IMR-90 (cell line): Measurements from ENCODE around the gene FAM20C. TPM values are rescaled to one million over a fixed set of nuclear protein-coding genes. Genes with fewer than 3 reads are reported as not detected.

Source experiments
- ATAC-seq: fragments of 200-7000 bp; cut with Tn5 transposase; 2 replicates; pipeline ENCODE4 v1.9.1; 2020; ENCODE audit warnings: low read depth, mild to moderate bottlenecking, moderate library complexity
- BruUV-seq: library from RNA; stranded (reverse); fragments of 400-500 nt; replicated peaks from 2 replicates; lab custom pipeline; 2021; lab: Mats Ljungman, UMichigan
- CTCF ChIA-PET: fragments of 300-600 bp; formaldehyde crosslinking; extraction: SDS; loops from one replicate; lab custom pipeline; 2021; ENCODE audit warnings: antibody characterized with exemption; lab: Yijun Ruan, JAX
- POLR2A ChIA-PET: fragments of 300-600 bp; sonication (Branson Sonifier 250); formaldehyde crosslinking; loops from one replicate; lab custom pipeline; 2022; ENCODE audit warnings: antibody characterized with exemption; ENCODE audit not compliant: unreplicated experiment; lab: Charles Lee
- DNase-seq: peaks from one replicate; pipeline ENCODE4 v3.0.0; 2013
- H2AFZ ChIP-seq: replicated peaks from 2 replicates; pipeline ENCODE3; 2013; ENCODE audit warnings: low read length, mild to moderate bottlenecking; ENCODE audit not compliant: poor library complexity
- H2AK5ac ChIP-seq: 2 replicates; pipeline ENCODE4 v1.6.1; 2013; ENCODE audit warnings: low read depth, low read length, inconsistent platforms
- H2AK9ac ChIP-seq: replicated peaks from 2 replicates; pipeline ENCODE3; 2013; ENCODE audit warnings: mild to moderate bottlenecking, low read depth, low read length, moderate library complexity; ENCODE audit not compliant: poor library complexity
- H2BK120ac ChIP-seq: 2 replicates; pipeline ENCODE4 v1.6.1; 2013; ENCODE audit warnings: low read depth, low read length, inconsistent platforms
- H2BK15ac ChIP-seq: 3 replicates; pipeline ENCODE4 v1.6.1; 2013; ENCODE audit warnings: low read depth, low read length, inconsistent platforms
- H2BK20ac ChIP-seq: 2 replicates; pipeline ENCODE4 v1.6.1; 2013; ENCODE audit warnings: low read depth, mild to moderate bottlenecking, inconsistent platforms, low read length, moderate library complexity
- H2BK5ac ChIP-seq: 2 replicates; pipeline ENCODE4 v1.6.1; 2013; ENCODE audit warnings: mild to moderate bottlenecking, low read depth, low read length, inconsistent platforms; ENCODE audit not compliant: poor library complexity, severe bottlenecking
- H3K14ac ChIP-seq: replicated peaks from 2 replicates; pipeline ENCODE4 v1.6.1; 2013; ENCODE audit warnings: low read depth, low read length, inconsistent platforms
- H3K18ac ChIP-seq: 2 replicates; pipeline ENCODE4 v1.6.1; 2013; ENCODE audit warnings: low read depth, low read length, control low read depth
- H3K23ac ChIP-seq: 2 replicates; pipeline ENCODE4 v1.6.1; 2013; ENCODE audit warnings: low read depth, low read length, inconsistent platforms
- H3K27ac ChIP-seq: 2 replicates; pipeline ENCODE4 v1.5.1; 2013; ENCODE audit warnings: mild to moderate bottlenecking, control low read depth, low read length; ENCODE audit not compliant: insufficient read depth
- H3K27me3 ChIP-seq: 2 replicates; pipeline ENCODE4 v1.6.1; 2013; ENCODE audit warnings: low read length; ENCODE audit not compliant: control insufficient read depth, insufficient read depth
- H3K36me3 ChIP-seq: 2 replicates; pipeline ENCODE4 v1.6.1; 2013; ENCODE audit warnings: low read length, mixed read lengths; ENCODE audit not compliant: control insufficient read depth, insufficient read depth
- H3K4ac ChIP-seq: 2 replicates; pipeline ENCODE4 v1.6.1; 2013; ENCODE audit warnings: low read depth, low read length, inconsistent platforms
- H3K4me1 ChIP-seq: 2 replicates; pipeline ENCODE4 v1.6.1; 2013; ENCODE audit warnings: low read length, mixed read lengths; ENCODE audit not compliant: control insufficient read depth, insufficient read depth
- H3K4me2 ChIP-seq: 2 replicates; pipeline ENCODE4 v1.6.1; 2013; ENCODE audit warnings: low read depth, mild to moderate bottlenecking, control low read depth, low read length, moderate library complexity
- H3K4me3 ChIP-seq: 2 replicates; pipeline ENCODE4 v1.5.1; 2013; ENCODE audit warnings: low read depth, mild to moderate bottlenecking, control low read depth, low read length, moderate library complexity; ENCODE audit not compliant: insufficient read depth
- H3K56ac ChIP-seq: 2 replicates; pipeline ENCODE4 v1.6.1; 2013; ENCODE audit warnings: low read length, inconsistent platforms; ENCODE audit not compliant: insufficient read depth; ENCODE audit errors: extremely low read depth
- H3K79me1 ChIP-seq, 2 experiments: 2 replicates each; pipeline ENCODE4 v1.6.1; 2013; ENCODE audit warnings: low read length in 2 of 2, inconsistent platforms in 1 of 2, low read depth in 1 of 2
- H3K9ac ChIP-seq: 2 replicates; pipeline ENCODE4 v1.6.1; 2013; ENCODE audit warnings: low read depth, low read length, control low read depth
- H3K9me1 ChIP-seq: 2 replicates; pipeline ENCODE4 v1.6.1; 2013; ENCODE audit warnings: low read length, inconsistent platforms; ENCODE audit not compliant: insufficient read depth
- H3K9me3 ChIP-seq: 2 replicates; pipeline ENCODE4 v1.6.1; 2013; ENCODE audit warnings: low read length; ENCODE audit not compliant: control insufficient read depth, insufficient read depth
- H4K20me1 ChIP-seq: 2 replicates; pipeline ENCODE4 v1.6.1; 2013; ENCODE audit warnings: low read length, inconsistent platforms; ENCODE audit not compliant: insufficient read depth
- H4K5ac ChIP-seq: 2 replicates; pipeline ENCODE4 v1.6.1; 2013; ENCODE audit warnings: mild to moderate bottlenecking, low read depth, low read length, control low read depth
- H4K8ac ChIP-seq, 2 experiments: 2 replicates each; pipeline ENCODE4 v1.6.1; 2013; ENCODE audit warnings: low read depth in 2 of 2, low read length in 2 of 2, control low read depth in 1 of 2, inconsistent platforms in 1 of 2
- H4K91ac ChIP-seq: 2 replicates; pipeline ENCODE4 v1.6.1; 2013; ENCODE audit warnings: low read depth, low read length, inconsistent platforms; ENCODE audit not compliant: insufficient read depth
- CTCF ChIP-seq: conservative IDR thresholded peaks from 2 replicates; pipeline ENCODE4 v1.5.1; 2012; ENCODE audit warnings: mild to moderate bottlenecking, low read depth, low read length, improper control_type of control experiment
- NFE2L2 ChIP-seq: fragments of 150-350 bp; IDR thresholded peaks from 2 replicates; pipeline ENCODE4 v1.6.1; 2016; ENCODE audit warnings: low read depth, mild to moderate bottlenecking, low read length
- RFX5 ChIP-seq: IDR thresholded peaks from 2 replicates; pipeline ENCODE4 v1.8.0; 2012; ENCODE audit warnings: low read depth, mild to moderate bottlenecking, low read length, moderate library complexity
- WGBS, 2 experiments: methylation state at CpG; one replicate each; pipeline versions ENCODE4 v1.1.5 to v1.1.7; 2013; ENCODE audit warnings: missing lambda C conversion rate in 2 of 2; ENCODE audit not compliant: insufficient read length in 1 of 2; ENCODE audit errors: extremely low coverage in 2 of 2; 5-methylcytosine and 5-hydroxymethylcytosine counted together
- dilution Hi-C: fragments of 300-500 bp; cut with HindIII; formaldehyde crosslinking; loops from one replicate; pipeline ENCODE4 v1.14.3; 2018; ENCODE audit warnings: low sequenced_read_pairs; ENCODE audit not compliant: unreplicated experiment
- in situ Hi-C: fragments of 300-500 bp; cut with MboI; formaldehyde crosslinking; loops from 3 replicates; pipeline ENCODE4 v1.14.3; 2019; ENCODE audit warnings: low sequenced_read_pairs, inconsistent platforms, mixed read lengths
- intact Hi-C: fragments of 100-400 bp; cut with micrococcal nuclease; formaldehyde crosslinking; loops from 2 replicates; pipeline ENCODE4 v1.10.0; 2022
- polyA plus RNA-seq, 3 experiments: library from polyadenylated mRNA; depleted of rRNA; stranded (reverse); fragments of >200 nt; gene quantifications; 2 replicates each; pipeline ENCODE4 v1.2.3, GENCODE V29; 2012; ENCODE audit warnings: low replicate concordance in 1 of 3
- total RNA-seq: library from RNA; depleted of rRNA; stranded (reverse); fragments of >200 nt; gene quantifications from 2 replicates; pipeline ENCODE4 v1.2.3, GENCODE V29; 2012

Gene FAM20C
- total and polyA plus RNA-seq, 2 of the 4 experiments (the other 2 are of a cell fraction) = 7.7 to 36.6 TPM

- Histone ChIP-seq H3K9me3 (no peaks in the 10 kb centered on the region), H4K20me1 (peaks cover 43% of the 10 kb centered on the region), H2AK9ac (peak overlapping the region; percentile 52), H2BK15ac (peak overlapping the region; percentile 5; the same call in 1 of the 3 replicates), H4K8ac (no peak overlapping the region; a peak in 1 of 4 replicates), H4K91ac (0 out of 2 replicates have a peak overlapping the region, but pooled peaks have one; percentile 23), H3K9me1 (peaks cover 36% of the 10 kb centered on the region), H3K14ac (no peak overlapping the region; the same call in 1 of the 2 replicates), H3K23ac (no peak overlapping the region), H3K4me1 (peaks cover 39% of the 10 kb centered on the region), H2BK20ac (peak overlapping the region; percentile 34; the same call in 1 of the 2 replicates), H2BK5ac (peak overlapping the region; percentile 48), H3K27me3 (no peaks in the 10 kb centered on the region), H3K4ac (peak overlapping the region; percentile 48; the same call in 1 of the 2 replicates), H3K18ac (no peak overlapping the region; the same call in 1 of the 2 replicates), H2BK120ac (peak overlapping the region; percentile 56; the same call in 1 of the 2 replicates), H3K56ac (no peak overlapping the region), H3K79me1 (peaks cover 44 to 70% of the 10 kb centered on the region in 2 experiments), H2AFZ (peak overlapping the region; percentile 43), H4K5ac (no peak overlapping the region), H2AK5ac (peak overlapping the region; percentile 94), H3K4me2 (no peak overlapping the region), H3K9ac (no peak overlapping the region), H3K36me3 (peaks cover 34% of the 10 kb centered on the region), H3K4me3 (no peak overlapping the region), H3K27ac (no peak overlapping the region)
- ChIA-PET CTCF (no interaction called here), POLR2A (no interaction called here)
- ATAC-seq (no peak), DNase-seq (no peak)
- no TSS peak for BruUV-seq
- intact Hi-C loops (no loop called here), dilution Hi-C loops (no loop called here), in situ Hi-C loops (no loop called here)
- TF ChIP-seq RFX5 (no peak), NFE2L2 (no peak), CTCF (no peak)
- WGBS, 2 experiments = 99% methylated on average over 6 of the region's 7 CpGs; no CpG with 5 or more reads in 1 of the 2 experiments
Measured at GRCh38 chr7:237385-237784, 45.0 kb downstream of the FAM20C start.
